SHP77 (cell line): Measurements from ENCODE around the gene ELMO1.
A peak's percentile ranks its signal among the peaks of the same experiment; 100 is the strongest.

Experiments
- DNase-seq, 2 experiments: peaks; one replicate each; lab custom pipeline; 2025; lab: John Stamatoyannopoulos, UW

The ELMO1 gene

DNA sequence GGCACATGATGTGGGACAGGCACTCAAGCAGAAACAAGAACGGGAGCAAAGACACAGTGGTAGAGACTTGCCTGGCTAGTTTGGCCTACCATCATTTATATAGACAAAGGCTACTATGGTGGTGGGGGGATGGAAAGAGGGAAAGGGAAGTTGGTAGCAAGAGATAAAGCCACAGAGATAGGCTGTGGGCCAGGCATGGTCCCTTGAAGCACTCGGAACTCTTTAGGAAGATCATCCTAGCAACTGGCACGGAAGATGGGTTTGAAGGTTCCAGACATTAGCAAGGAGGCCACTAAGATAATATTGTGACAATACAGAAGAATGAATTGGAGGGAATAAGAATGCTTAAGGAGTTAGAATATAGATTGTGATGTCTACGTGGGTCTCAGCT, 319.6 kb downstream of the ELMO1 start:
- no peak for DNase-seq

- DNase-seq: no peak
Observed at GRCh38 chr7:37128327-37129034, 320.2 kb downstream of the ELMO1 start.

- DNase-seq: no peak
Observed at GRCh38 chr7:37119296-37119860, 329.3 kb downstream of the ELMO1 start.

DNA sequence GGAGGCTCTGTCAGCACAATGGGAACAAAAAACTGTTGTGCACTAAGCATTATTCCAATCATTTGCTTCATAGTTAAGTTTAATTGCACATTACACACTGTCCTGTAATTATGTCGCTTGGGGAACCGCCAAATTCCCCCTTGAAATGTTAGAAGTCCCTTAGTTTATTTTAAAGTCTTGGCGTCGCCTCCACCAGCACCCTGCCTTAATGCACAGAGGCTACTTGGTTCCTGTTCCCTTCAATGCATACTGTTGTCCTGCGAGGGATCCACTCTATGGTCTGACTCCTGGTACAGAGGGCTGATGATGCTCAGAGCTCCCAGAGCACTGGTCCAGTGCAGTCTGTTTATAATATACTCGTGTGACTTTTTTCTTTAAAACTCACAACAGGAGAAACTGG, 330.7 kb downstream of the ELMO1 start:
- DNase-seq: no peak

- DNase-seq: no peak
Observed at GRCh38 chr7:37117292-37117691, 331.4 kb downstream of the ELMO1 start.

GRCh38 chr7:37116093-37116701, 332.5 kb downstream of the ELMO1 start:
- DNase-seq: no peak

DNA sequence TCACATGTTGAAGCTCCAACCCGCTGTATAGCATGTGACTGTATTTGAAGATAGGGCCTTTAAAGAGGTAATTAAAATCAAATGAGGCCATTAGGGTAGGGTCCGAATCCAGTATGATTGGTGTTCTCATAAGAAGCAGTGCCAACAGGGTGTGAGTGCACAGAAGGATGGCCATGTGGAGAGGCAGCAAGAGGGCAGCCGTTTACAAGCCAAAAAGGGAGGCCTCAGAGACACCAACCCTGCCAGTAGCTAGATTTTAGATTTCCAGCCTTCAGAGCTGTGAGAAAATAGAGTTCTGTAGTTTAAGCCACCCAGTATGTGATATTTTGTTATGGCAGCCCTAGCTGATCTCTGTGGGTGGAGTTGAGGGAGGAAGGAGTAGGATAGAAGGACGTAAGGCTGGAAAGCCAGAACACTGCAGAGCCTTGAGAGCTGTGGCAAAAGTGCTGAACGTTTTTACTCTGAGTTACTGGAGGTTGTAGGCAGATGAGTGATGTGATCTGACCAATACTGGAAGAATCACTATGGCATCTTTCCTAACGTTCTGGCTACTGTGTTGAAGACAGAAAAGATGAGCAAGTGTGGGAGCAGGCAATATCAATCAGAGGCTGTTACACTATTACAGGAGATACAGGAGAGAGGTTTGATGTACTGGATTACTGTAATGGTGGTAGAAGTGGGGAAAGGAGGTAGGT, 334.9 kb downstream of the ELMO1 start:
- no peak for DNase-seq

DNA sequence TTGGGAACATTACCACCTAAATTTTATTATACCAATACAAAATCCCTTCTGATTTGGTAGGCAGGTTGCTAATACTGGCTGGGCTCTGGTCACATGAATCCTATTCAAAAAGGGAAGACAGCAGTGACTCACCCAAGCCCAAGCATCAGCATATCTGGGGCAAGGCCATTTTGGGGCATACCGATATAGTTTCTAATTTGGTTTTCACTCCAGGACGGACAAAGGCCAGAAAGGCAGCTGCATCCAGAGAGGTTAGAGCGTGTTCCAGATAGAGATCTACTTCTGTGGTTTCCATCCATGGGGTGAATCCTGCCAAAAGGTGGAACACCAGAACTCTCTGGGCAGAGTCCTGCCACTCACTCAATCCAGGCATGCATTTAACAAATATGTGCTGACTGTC, 335.8 kb downstream of the ELMO1 start:
- no peak for DNase-seq

- no peak for DNase-seq
Observed at GRCh38 chr7:37112218-37112617, 336.4 kb downstream of the ELMO1 start.

GRCh38 chr7:37111459-37111858, 337.2 kb downstream of the ELMO1 start:
- DNase-seq: no peak

DNA sequence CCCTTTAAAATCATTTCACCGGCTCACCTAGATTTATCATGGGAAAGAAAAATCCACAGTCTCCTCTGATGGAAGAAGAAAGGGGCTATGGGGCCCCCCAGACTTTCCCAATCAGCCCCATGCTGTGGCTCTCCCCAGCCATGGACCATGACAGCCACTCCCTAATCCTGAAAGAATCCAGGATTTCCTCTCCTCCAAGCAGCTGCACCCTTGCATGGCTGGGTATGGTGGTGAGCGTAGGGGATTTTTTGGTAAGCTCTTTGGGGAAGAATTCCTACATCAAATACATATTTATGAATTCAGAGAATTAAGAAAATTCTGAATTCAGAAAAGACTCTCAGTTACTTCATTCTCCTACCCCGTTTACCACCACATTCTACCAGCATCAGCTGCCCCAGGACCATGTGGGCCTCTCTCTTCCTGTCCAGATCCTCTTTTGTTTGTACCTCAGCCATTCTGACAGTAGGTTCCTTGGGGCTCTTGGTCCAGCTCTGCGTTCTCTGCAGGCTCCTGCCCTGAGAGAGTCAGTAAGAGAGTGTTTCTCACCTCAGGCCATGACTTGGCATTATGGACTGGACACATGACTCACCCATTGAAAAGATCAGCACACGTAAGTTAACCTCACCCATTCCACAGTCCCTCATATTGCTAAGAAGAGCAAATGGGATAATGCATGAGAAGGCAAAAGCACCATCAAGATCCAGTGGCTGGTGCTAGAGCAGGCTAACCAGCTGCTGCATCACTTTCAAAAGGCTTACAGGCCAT, 337.8 kb downstream of the ELMO1 start:
- DNase-seq: no peak

GRCh38 chr7:37109843-37110242, 338.8 kb downstream of the ELMO1 start:
- peak in 1 of 2 experiments; percentile 15 for DNase-seq

- DNase-seq: no peak
Observed at GRCh38 chr7:37109016-37109683, 339.5 kb downstream of the ELMO1 start.

DNA sequence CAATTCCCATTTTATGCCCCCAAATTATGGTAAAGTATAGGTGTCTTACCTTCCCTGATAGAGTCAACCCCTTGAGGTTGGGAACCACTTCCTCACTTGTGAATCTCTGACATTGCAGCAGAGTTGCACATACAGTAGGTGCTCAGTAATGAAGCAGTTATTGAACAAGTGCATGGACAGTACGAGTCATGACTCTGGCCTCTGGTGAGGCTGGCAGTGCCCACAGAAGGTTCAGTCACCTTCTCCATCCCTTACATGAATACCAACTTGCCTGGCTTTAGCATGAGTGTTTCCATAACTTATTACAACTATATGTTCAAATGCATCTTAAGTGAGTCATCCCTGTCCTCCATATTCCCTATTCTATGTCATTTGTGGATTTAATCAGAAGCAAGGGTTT, 340.0 kb downstream of the ELMO1 start:
- no peak for DNase-seq

GRCh38 chr7:37107047-37107750, 341.5 kb downstream of the ELMO1 start:
- no peak for DNase-seq

- DNase-seq: no peak
Observed at GRCh38 chr7:37105762-37106161, 342.9 kb downstream of the ELMO1 start.

GRCh38 chr7:37104822-37105518, 343.7 kb downstream of the ELMO1 start:
- no peak for DNase-seq

- DNase-seq: no peak
Observed at GRCh38 chr7:37102518-37103137, 346.0 kb downstream of the ELMO1 start.

- no peak for DNase-seq
Observed at GRCh38 chr7:37100735-37101331, 347.8 kb downstream of the ELMO1 start.

DNA sequence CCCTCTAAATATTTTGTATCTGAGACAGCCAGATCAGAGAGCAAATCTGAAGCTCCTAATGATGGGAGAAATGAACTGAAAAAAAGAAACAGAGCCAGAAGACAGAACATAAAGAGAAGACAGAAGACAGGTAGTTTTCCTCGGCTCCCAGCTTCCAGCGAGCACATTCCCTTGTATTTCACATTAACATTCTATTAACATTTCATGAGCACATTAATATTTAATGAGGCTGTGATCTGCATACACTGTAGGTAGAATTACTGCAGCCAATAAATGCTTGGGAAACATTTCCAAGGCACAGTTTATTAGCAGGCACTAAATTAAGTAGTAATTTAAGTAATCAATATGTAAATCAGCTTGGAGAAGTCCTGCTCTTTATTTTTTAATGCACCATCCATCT, 349.9 kb downstream of the ELMO1 start:
- no peak for DNase-seq
